Lower lobe of right lung (tissue), 2 donors: ENCODE data around the gene RAP1GAP. TPM values are rescaled to one million over a fixed set of nuclear protein-coding genes. Genes with fewer than 3 reads are reported as not detected.

ENCODE experiments used
- ATAC-seq, 2 donors: fragments of 200-7000 bp; cut with Tn5 transposase; one replicate each; pipeline ENCODE4 v1.9.1; 2020 to 2022; ENCODE audit warnings: mild to moderate bottlenecking in 2 of 2, moderate library complexity in 2 of 2
- DNase-seq: peaks from one replicate; pipeline ENCODE4 v3.0.0-alpha.2; 2020
- H3K27ac ChIP-seq: fragments of 200-600 bp; one replicate; pipeline ENCODE4 v1.8.0; 2022
- H3K27me3 ChIP-seq: fragments of 200-600 bp; one replicate; pipeline ENCODE4 v1.8.0; 2022; ENCODE audit warnings: low read depth
- H3K36me3 ChIP-seq: fragments of 200-600 bp; one replicate; pipeline ENCODE4 v1.8.0; 2022; ENCODE audit warnings: mild to moderate bottlenecking
- H3K4me1 ChIP-seq: fragments of 200-600 bp; one replicate; pipeline ENCODE4 v1.8.0; 2022
- H3K4me3 ChIP-seq: fragments of 200-600 bp; one replicate; pipeline ENCODE4 v1.8.0; 2022; ENCODE audit warnings: mild to moderate bottlenecking
- H3K9me3 ChIP-seq: fragments of 200-600 bp; one replicate; pipeline ENCODE4 v1.8.0; 2022
- intact Hi-C: fragments of 100-400 bp; cut with DNase I; formaldehyde crosslinking; loops from one replicate; pipeline ENCODE4 v1.11.0; 2022
- total RNA-seq: library from RNA; stranded (reverse); fragmentation: NEBNext Ultra II Directional; extraction: Animal tissue kit (Norgen Biotek cat#: 25700); gene quantifications from one replicate; pipeline ENCODE4 v1.2.1, GENCODE V29; 2021
- TF ChIP-seq, protein P1 (sequence below): fragments of 200-600 bp; IDR thresholded peaks from one replicate; pipeline ENCODE4 v1.8.0; 2022; ENCODE audit warnings: antibody characterized with exemption, mild to moderate bottlenecking
- donor health status: DM: no; HTN: yes; CAD: no; lungs with severe emphysema.

RAP1GAP gene
- total RNA-seq, 1 donor from 2014 or later = 33.7 TPM

GRCh38 chr1:21659099-21659923 lies 9.8 kb downstream of the RAP1GAP start:
- Histone ChIP-seq H3K27me3 (peaks cover 11% of the 10 kb centered on the region), H3K4me3 (peak overlapping the region; percentile 1), H3K4me1 (no peaks in the 10 kb centered on the region), H3K9me3 (no peaks in the 10 kb centered on the region), H3K36me3 (no peaks in the 10 kb centered on the region), H3K27ac (no peak overlapping the region)
- TF ChIP-seq, protein P1, sequence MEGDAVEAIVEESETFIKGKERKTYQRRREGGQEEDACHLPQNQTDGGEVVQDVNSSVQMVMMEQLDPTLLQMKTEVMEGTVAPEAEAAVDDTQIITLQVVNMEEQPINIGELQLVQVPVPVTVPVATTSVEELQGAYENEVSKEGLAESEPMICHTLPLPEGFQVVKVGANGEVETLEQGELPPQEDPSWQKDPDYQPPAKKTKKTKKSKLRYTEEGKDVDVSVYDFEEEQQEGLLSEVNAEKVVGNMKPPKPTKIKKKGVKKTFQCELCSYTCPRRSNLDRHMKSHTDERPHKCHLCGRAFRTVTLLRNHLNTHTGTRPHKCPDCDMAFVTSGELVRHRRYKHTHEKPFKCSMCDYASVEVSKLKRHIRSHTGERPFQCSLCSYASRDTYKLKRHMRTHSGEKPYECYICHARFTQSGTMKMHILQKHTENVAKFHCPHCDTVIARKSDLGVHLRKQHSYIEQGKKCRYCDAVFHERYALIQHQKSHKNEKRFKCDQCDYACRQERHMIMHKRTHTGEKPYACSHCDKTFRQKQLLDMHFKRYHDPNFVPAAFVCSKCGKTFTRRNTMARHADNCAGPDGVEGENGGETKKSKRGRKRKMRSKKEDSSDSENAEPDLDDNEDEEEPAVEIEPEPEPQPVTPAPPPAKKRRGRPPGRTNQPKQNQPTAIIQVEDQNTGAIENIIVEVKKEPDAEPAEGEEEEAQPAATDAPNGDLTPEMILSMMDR = peak; percentile 88
- DNase-seq (peak; percentile 90), ATAC-seq (peak; percentile 87 to 95)
- intact Hi-C loops = no loop called here

GRCh38 chr1:21657456-21658190 lies 11.5 kb downstream of the RAP1GAP start:
- intact Hi-C loops = no loop called here
- ATAC-seq (no peak), DNase-seq (no peak)
- H3K9me3 ChIP-seq = no peaks in the 10 kb centered on the region
- H3K27ac ChIP-seq = no peak overlapping the region
- no peaks in the 10 kb centered on the region for H3K36me3 ChIP-seq
- TF ChIP-seq, protein P1 = no peak
- H3K27me3 ChIP-seq = peaks cover 11% of the 10 kb centered on the region
- no peak overlapping the region for H3K4me3 ChIP-seq
- no peaks in the 10 kb centered on the region for H3K4me1 ChIP-seq

DNA sequence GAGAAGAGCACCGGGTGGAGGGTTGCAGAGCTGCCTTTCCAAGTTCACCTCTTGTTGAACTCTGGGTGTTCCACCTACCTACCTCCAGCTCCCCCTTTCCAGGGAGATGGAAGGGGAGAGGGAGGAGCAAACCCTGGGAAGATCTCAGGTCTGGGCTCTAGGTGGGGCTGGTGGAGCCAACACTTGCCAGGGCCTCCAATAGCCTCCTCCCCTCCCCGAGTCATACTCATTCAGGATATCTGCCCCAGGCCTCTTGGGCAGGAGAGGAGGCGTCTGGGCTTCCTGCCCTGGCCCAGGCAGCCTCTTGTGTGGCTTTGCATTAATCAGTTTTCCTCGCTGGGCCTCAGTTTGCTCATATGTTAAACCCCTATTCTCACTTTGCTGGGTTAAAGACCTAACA lies 13.4 kb downstream of the RAP1GAP start:
- TF ChIP-seq, protein P1 = no peak
- Histone ChIP-seq H3K27ac (no peak overlapping the region), H3K4me1 (peaks cover 7% of the 10 kb centered on the region), H3K9me3 (no peaks in the 10 kb centered on the region), H3K4me3 (no peak overlapping the region), H3K27me3 (peaks cover 18% of the 10 kb centered on the region), H3K36me3 (no peaks in the 10 kb centered on the region)
- peak; percentile 5 to 28 for ATAC-seq
- intact Hi-C loops = no loop called here
- DNase-seq = no peak

GRCh38 chr1:21655259-21655658 lies 13.9 kb downstream of the RAP1GAP start:
- peaks cover 7% of the 10 kb centered on the region for H3K4me1 ChIP-seq
- no peak overlapping the region for H3K4me3 ChIP-seq
- no peaks in the 10 kb centered on the region for H3K9me3 ChIP-seq
- no peak for DNase-seq
- ATAC-seq = no peak
- peaks cover 22% of the 10 kb centered on the region for H3K27me3 ChIP-seq
- no peak overlapping the region for H3K27ac ChIP-seq
- H3K36me3 ChIP-seq = no peaks in the 10 kb centered on the region
- intact Hi-C loops = no loop called here
- TF ChIP-seq, protein P1 = no peak

- ATAC-seq = no peak
- TF ChIP-seq, protein P1 = no peak
- intact Hi-C loops = no loop called here
- H3K4me3 ChIP-seq = no peak overlapping the region
- H3K4me1 ChIP-seq = peaks cover 7% of the 10 kb centered on the region
- no peaks in the 10 kb centered on the region for H3K9me3 ChIP-seq
- DNase-seq = peak; percentile 3
- no peaks in the 10 kb centered on the region for H3K36me3 ChIP-seq
- H3K27me3 ChIP-seq = peaks cover 19% of the 10 kb centered on the region
- no peak overlapping the region for H3K27ac ChIP-seq
Observed at GRCh38 chr1:21654209-21654608, 14.9 kb downstream of the RAP1GAP start.
